OCI-LY1 (cell line): ENCODE results near the gene IRX3.

Experiments used
- H2AFZ ChIP-seq: fragments of 200-600 bp; sonication (generic), shearing (Covaris generic); 2 replicates; pipeline ENCODE4 v1.6.0; 2014; ENCODE audit warnings: antibody characterized with exemption, mild to moderate bottlenecking, low read length
- H3F3A ChIP-seq: fragments of 200-600 bp; sonication (generic), shearing (Covaris generic); 2 replicates; pipeline ENCODE4 v1.6.0; 2014; ENCODE audit warnings: mild to moderate bottlenecking, antibody characterized with exemption, low read length, moderate library complexity; ENCODE audit not compliant: insufficient read depth
- H3K27ac ChIP-seq: fragments of 200-600 bp; sonication (generic); 2 replicates; pipeline ENCODE4 v1.5.1; 2014; ENCODE audit warnings: low read length, mixed run types, mild to moderate bottlenecking, low read depth; ENCODE audit not compliant: poor library complexity, severe bottlenecking
- H3K27me3 ChIP-seq: fragments of 200-600 bp; sonication (generic); 2 replicates; pipeline ENCODE4 v1.6.0; 2014; ENCODE audit warnings: antibody characterized with exemption, mild to moderate bottlenecking, low read length, moderate library complexity; ENCODE audit not compliant: insufficient read depth
- H3K36me3 ChIP-seq: fragments of 200-600 bp; sonication (generic); 2 replicates; pipeline ENCODE4 v1.6.1; 2014; ENCODE audit warnings: mild to moderate bottlenecking, antibody characterized with exemption, low read length, moderate library complexity, mixed read lengths; ENCODE audit not compliant: insufficient read depth
- H3K4me1 ChIP-seq: fragments of 200-600 bp; sonication (generic); 2 replicates; pipeline ENCODE4 v1.5.1; 2014; ENCODE audit warnings: mild to moderate bottlenecking, low read length, moderate library complexity; ENCODE audit not compliant: insufficient read depth, severe bottlenecking
- H3K4me2 ChIP-seq: fragments of 200-600 bp; sonication (generic), shearing (Covaris generic); 2 replicates; pipeline ENCODE4 v1.6.1; 2014; ENCODE audit warnings: low read length
- H3K4me3 ChIP-seq: fragments of 200-600 bp; sonication (generic); 2 replicates; pipeline ENCODE4 v1.5.1; 2014; ENCODE audit warnings: low read length, low read depth, mild to moderate bottlenecking, mixed read lengths; ENCODE audit not compliant: poor library complexity, severe bottlenecking
- H3K79me2 ChIP-seq: fragments of 200-600 bp; shearing (Covaris generic); 2 replicates; pipeline ENCODE4 v1.6.1; 2016; ENCODE audit warnings: mixed run types, low read length, mixed read lengths; ENCODE audit not compliant: insufficient read depth
- H3K9ac ChIP-seq: fragments of 200-600 bp; sonication (generic), shearing (Covaris generic); 2 replicates; pipeline ENCODE4 v1.6.1; 2014; ENCODE audit warnings: mild to moderate bottlenecking, low read length, mixed read lengths
- H3K9me2 ChIP-seq: fragments of 200-600 bp; sonication (generic), shearing (Covaris generic); 2 replicates; pipeline ENCODE4 v1.6.1; 2014; ENCODE audit warnings: low read depth, mild to moderate bottlenecking, low read length, mixed read lengths
- H3K9me3 ChIP-seq: fragments of 200-600 bp; shearing (Covaris generic); 2 replicates; pipeline ENCODE4 v1.6.1; 2014; ENCODE audit warnings: low read length, mixed read lengths
- H4K20me1 ChIP-seq: fragments of 200-600 bp; sonication (generic), shearing (Covaris generic); 2 replicates; pipeline ENCODE4 v1.6.0; 2016; ENCODE audit warnings: mild to moderate bottlenecking, low read length; ENCODE audit not compliant: insufficient read depth
- EZH2 ChIP-seq: fragments of 200-600 bp; sonication (generic), shearing (Covaris generic); IDR thresholded peaks from 2 replicates; pipeline ENCODE4 v1.8.0; 2017; ENCODE audit warnings: borderline replicate concordance, mixed run types, mild to moderate bottlenecking, antibody characterized with exemption, low read length, moderate library complexity, mixed read lengths
- TF ChIP-seq, protein P1 (sequence below): fragments of 200-600 bp; sonication (generic), shearing (Covaris generic); IDR thresholded peaks from 2 replicates; pipeline ENCODE4 v1.5.1; 2017; ENCODE audit warnings: mild to moderate bottlenecking, antibody characterized with exemption, low read length, moderate library complexity, mixed read lengths

The IRX3 gene

DNA sequence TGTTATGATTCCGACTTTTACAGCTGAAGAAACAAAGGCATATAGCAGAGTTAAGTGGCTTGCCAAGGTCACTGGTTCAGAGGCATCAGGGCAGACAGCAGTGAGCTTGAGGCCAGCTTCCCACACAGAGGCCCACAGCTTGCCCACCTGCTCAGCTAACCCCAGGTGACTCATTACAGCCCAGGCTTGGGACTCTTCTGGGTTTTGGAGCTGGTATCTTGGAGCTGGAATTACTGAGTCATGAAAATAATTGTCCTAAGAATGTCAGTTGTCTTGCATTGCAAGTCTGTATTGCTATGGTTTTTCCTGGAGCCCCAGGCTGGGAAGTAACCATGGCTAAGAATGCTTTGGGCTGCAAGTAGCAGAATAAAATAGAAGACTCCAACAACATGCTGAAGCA lies 32.4 kb upstream of the IRX3 start:
- no peaks in the 10 kb centered on the region for H3K27me3 ChIP-seq
- no peaks in the 10 kb centered on the region for H3K4me1 ChIP-seq
- H4K20me1 ChIP-seq: no peaks in the 10 kb centered on the region
- no peak overlapping the region for H3K9ac ChIP-seq
- no peaks in the 10 kb centered on the region for H3K9me3 ChIP-seq
- H3K36me3 ChIP-seq: no peaks in the 10 kb centered on the region
- no peaks in the 10 kb centered on the region for H3K9me2 ChIP-seq
- no peak overlapping the region for H3K4me2 ChIP-seq
- no peak overlapping the region for H2AFZ ChIP-seq
- TF ChIP-seq, protein P1, sequence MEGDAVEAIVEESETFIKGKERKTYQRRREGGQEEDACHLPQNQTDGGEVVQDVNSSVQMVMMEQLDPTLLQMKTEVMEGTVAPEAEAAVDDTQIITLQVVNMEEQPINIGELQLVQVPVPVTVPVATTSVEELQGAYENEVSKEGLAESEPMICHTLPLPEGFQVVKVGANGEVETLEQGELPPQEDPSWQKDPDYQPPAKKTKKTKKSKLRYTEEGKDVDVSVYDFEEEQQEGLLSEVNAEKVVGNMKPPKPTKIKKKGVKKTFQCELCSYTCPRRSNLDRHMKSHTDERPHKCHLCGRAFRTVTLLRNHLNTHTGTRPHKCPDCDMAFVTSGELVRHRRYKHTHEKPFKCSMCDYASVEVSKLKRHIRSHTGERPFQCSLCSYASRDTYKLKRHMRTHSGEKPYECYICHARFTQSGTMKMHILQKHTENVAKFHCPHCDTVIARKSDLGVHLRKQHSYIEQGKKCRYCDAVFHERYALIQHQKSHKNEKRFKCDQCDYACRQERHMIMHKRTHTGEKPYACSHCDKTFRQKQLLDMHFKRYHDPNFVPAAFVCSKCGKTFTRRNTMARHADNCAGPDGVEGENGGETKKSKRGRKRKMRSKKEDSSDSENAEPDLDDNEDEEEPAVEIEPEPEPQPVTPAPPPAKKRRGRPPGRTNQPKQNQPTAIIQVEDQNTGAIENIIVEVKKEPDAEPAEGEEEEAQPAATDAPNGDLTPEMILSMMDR: no peak
- no peak for TF ChIP-seq EZH2
- no peak overlapping the region for H3K27ac ChIP-seq
- no peak overlapping the region for H3K4me3 ChIP-seq
- no peaks in the 10 kb centered on the region for H3K79me2 ChIP-seq
- no peaks in the 10 kb centered on the region for H3F3A ChIP-seq

DNA sequence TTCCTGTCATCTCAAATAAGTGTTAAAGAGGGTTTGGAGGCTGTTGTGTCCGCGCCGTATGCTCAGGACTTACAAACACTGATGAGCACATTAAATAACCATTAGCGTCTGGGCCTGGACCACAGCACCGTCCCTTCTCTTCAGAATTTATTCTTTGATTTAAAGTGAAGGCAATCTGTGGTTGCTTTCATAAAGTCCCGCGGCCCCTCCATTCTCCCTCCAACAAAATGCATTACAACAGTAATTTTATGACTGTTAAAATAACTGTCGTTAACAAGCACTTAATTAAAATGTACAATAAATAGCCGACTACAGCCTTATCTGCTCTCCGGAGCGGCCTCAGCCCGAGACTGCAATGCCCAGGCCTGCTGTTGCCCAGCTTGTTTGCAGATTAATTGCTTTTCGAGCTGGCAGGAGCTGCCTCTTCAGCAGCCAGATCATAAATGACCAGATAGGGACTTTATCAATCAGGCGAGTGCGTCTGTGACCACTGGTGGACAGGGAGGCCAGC lies 30.6 kb upstream of the IRX3 start:
- Histone ChIP-seq H3K4me2 (no peak overlapping the region), H3K4me1 (no peaks in the 10 kb centered on the region), H3K9me2 (no peaks in the 10 kb centered on the region), H3K27ac (no peak overlapping the region), H3K4me3 (no peak overlapping the region), H3K36me3 (no peaks in the 10 kb centered on the region), H3K27me3 (no peaks in the 10 kb centered on the region), H3K9ac (no peak overlapping the region), H3F3A (no peaks in the 10 kb centered on the region), H4K20me1 (no peaks in the 10 kb centered on the region), H3K9me3 (no peaks in the 10 kb centered on the region), H3K79me2 (no peaks in the 10 kb centered on the region), H2AFZ (no peak overlapping the region)
- TF ChIP-seq, protein P1: no peak
- no peak for TF ChIP-seq EZH2

DNA sequence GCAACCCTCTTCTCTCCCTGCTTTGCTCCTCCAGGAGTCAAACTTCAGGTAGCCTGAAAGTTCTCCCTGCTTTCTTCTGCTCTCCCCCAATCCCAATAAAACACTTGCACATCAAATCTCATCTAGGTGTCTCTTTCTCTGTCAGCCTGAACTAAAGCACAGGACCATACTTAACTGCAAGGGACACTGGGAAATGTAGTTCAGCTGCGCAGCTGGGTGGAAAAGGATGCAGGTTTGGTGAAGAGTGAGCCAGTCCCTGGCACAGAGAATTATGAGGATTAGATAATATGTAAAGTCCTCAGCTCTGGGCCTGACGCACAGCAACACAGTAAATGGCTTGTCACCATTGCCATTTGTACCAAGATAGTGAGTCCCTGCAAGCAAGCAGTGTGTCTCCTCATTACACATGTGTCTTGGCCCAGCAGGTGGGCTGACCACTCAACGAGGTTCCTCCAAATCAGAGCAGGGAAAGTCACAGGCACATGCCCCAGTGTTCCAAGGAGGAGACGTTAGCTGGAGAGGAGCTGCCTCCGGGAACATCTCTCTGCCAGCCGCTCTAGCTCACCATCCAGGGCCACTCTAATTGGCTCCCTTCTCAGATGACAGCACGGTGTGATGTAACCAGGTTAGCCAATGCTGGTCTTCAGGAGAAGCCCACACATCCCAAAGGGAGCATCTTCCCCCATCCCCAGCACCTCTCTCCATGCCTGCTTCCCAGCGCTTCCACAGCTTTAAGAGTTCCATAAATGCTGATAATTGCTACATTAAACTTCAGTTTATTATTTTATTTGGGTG lies 29.7 kb upstream of the IRX3 start:
- no peak overlapping the region for H2AFZ ChIP-seq
- no peaks in the 10 kb centered on the region for H3K9me3 ChIP-seq
- H3K79me2 ChIP-seq: no peaks in the 10 kb centered on the region
- no peak overlapping the region for H3K4me2 ChIP-seq
- H3K36me3 ChIP-seq: no peaks in the 10 kb centered on the region
- H3K9ac ChIP-seq: no peak overlapping the region
- no peak for TF ChIP-seq EZH2
- TF ChIP-seq, protein P1: no peak
- no peaks in the 10 kb centered on the region for H3K9me2 ChIP-seq
- H3K27ac ChIP-seq: no peak overlapping the region
- no peaks in the 10 kb centered on the region for H4K20me1 ChIP-seq
- H3K4me1 ChIP-seq: no peaks in the 10 kb centered on the region
- H3K27me3 ChIP-seq: no peaks in the 10 kb centered on the region
- H3K4me3 ChIP-seq: no peak overlapping the region
- no peaks in the 10 kb centered on the region for H3F3A ChIP-seq
